HG03469 (cell line): ENCODE results near the gene LRTM2.

Source experiments
- ATAC-seq: cut with Tn5 transposase; IDR thresholded peaks from one replicate; pipeline ENCODE4 v1.9.1; 2021; ENCODE audit warnings: mild to moderate bottlenecking, moderate library complexity, moderate number of reproducible peaks; ENCODE audit not compliant: unreplicated experiment

LRTM2 gene

GRCh38 chr12:1797991-1798640 lies 22.2 kb upstream of the LRTM2 start:
- ATAC-seq: no peak

GRCh38 chr12:1798641-1799020 lies 21.7 kb upstream of the LRTM2 start:
- ATAC-seq: no peak

DNA sequence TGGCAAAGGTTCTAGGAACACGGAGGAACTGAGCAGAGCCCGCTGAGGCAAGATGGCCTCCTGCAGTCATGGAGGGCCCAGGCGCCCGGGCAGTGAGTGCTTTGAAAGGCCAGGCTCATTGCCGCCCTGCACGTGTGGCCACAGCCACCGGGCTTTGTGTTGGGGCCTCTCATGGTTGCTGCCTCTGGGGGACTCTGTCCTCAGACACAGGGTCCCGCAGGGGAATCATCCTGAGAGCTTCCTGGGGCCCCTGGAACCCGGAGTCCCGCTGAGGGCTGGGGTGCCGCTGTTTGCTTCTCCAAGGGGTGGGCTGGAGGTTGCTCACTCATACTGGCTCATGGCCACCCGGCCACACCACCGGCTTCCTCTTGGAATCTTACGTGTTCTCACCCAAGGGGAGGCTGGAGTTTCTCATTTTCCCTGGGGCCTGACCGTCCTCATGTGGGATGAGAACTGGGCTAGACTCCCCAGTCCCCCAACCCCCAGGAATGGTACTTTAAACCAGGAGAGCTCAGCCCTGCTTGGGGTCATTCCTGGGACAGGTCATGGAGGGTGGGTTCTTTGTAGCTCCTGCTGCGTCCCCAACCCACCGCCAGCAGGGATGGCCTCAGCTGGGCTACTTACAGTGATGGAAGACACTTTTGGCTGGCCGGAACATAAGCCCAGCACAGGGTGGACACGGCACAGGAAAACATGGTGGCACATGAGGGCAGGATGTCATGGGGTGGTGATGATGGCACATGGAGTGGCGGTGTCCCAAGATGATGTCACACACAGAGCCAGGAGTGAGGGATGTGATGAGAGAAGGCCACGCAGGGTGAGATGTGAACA lies 21.1 kb upstream of the LRTM2 start:
- ATAC-seq: no peak

GRCh38 chr12:1799882-1800400 lies 20.4 kb upstream of the LRTM2 start:
- no peak for ATAC-seq

GRCh38 chr12:1800401-1801302 lies 19.7 kb upstream of the LRTM2 start:
- no peak for ATAC-seq

- ATAC-seq: no peak
Measured at GRCh38 chr12:1801303-1801975, 18.9 kb upstream of the LRTM2 start.

- ATAC-seq: no peak
Measured at GRCh38 chr12:1803736-1804135, 16.6 kb upstream of the LRTM2 start.

- ATAC-seq: peak; percentile 70
Measured at GRCh38 chr12:1804545-1805332, 15.6 kb upstream of the LRTM2 start.

DNA sequence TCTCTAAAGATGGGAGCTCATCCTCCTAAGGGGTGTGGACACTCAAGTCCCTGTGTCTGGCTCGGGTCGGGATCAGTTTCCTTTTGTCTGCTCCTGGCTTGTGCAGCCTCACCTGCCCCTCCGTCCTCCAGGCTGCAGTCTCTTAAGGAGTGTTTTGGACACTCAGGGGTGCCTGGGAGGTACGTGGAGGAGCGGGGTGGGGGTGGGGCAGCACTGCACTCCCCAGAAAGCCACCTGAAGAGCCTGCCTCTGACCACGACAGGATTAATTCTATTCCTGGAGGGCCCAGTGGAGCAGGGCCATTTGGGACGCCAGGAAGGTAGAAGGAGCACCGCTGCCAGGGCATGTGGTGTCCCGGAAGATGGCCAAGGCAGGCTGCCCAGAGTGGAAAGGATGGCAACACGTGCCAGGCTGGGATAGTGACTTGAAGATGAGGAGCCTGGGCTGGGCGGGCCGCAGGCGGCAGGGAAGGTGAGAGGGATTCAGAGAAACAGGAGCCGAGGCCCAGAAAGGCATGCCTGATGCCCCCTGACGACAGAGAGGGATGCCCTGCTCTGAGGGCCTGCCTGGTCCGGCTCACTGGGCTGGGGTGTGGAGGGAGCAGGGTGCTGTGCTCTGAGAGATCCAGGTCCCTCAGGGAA lies 14.8 kb upstream of the LRTM2 start:
- no peak for ATAC-seq

GRCh38 chr12:1806301-1807086 lies 13.9 kb upstream of the LRTM2 start:
- no peak for ATAC-seq

DNA sequence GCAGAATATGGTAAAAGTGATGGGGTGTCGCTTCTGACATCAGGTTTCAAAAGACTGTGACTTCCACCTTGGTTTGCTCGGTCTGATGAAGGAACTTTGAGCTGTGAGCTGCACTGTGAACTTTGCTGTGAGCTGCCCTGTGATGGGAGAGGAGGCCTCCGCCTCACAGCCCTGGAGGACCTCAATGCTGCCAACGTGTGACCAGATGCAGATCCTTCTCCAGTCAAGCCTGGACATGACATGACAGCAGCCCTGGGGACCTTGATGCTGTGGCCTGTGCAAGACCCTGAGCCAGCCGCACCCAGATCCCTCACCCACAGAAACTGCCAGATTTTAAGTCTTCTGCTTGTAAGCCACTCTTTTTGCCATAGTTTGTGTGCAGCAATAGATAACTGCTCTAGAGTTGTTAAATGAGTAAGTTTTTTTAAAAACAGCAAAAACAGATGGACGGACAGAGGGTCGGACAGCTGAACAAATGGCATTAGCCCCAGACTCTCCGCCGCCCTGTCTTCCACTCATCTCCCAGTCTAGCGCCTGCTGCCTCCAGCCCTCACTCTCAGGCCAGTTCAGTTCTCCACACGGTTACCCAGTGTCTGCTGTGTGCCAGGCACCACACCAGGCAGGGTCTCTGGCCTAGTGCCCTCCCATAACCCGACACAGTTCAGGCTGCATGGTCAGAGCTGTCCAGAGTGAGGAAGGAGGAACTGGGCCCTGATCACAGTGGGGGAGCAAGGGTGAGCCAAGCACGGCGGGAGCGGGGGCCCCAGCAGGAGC lies 13.1 kb upstream of the LRTM2 start:
- ATAC-seq: no peak

- no peak for ATAC-seq
Measured at GRCh38 chr12:1808036-1808797, 12.1 kb upstream of the LRTM2 start.

GRCh38 chr12:1808798-1809480 lies 11.4 kb upstream of the LRTM2 start:
- ATAC-seq: no peak

GRCh38 chr12:1809591-1810190 lies 10.7 kb upstream of the LRTM2 start:
- no peak for ATAC-seq

GRCh38 chr12:1810201-1810930 lies 10.0 kb upstream of the LRTM2 start:
- no peak for ATAC-seq

- ATAC-seq: no peak
Measured at GRCh38 chr12:1810931-1811280, 9.5 kb upstream of the LRTM2 start.
